Hematopoietic multipotent progenitor cell treated with erythropoietin and hydrocortisone succinate and interleukin-3 and kit ligand, for 4 days (in vitro differentiated cells): ENCODE results near the gene HIPK4.
"Not testable (repeated sequence)": the region's sequence is repeated elsewhere in the genome, so short reads cannot be mapped to it uniquely, and the experiment has no call there.

Experiments used
- DNase-seq: peaks from one replicate; pipeline ENCODE4 v3.0.0-alpha.2; 2015

Gene HIPK4

GRCh38 chr19:40390084-40390742 lies at the start of gene HIPK4:
Gene HIPK4 (minus strand): TSS chr19:40390181. CDS start chr19:40389902, 279 bp downstream.
- no peak for DNase-seq

- no peak for DNase-seq
Measured at GRCh38 chr19:40438284-40438683, 48.3 kb upstream of the HIPK4 start.

- DNase-seq, result peak; percentile 92
Measured at GRCh38 chr19:40433391-40434216, 43.6 kb upstream of the HIPK4 start.

- DNase-seq, result not testable (repeated sequence)
Measured at GRCh38 chr19:40432760-40433159, 42.8 kb upstream of the HIPK4 start.

GRCh38 chr19:40431698-40432097 lies 41.7 kb upstream of the HIPK4 start:
- DNase-seq, result no peak

- not testable (repeated sequence) for DNase-seq
Measured at GRCh38 chr19:40430242-40430641, 40.3 kb upstream of the HIPK4 start.

- DNase-seq, result not testable (repeated sequence)
Measured at GRCh38 chr19:40428197-40428596, 38.2 kb upstream of the HIPK4 start.

GRCh38 chr19:40425450-40426287 lies 35.7 kb upstream of the HIPK4 start, which contains the start of gene SERTAD1:
Gene SERTAD1 (minus strand): TSS chr19:40425992. CDS start chr19:40423546, 2,446 bp downstream.
- DNase-seq, result peak; percentile 100

- DNase-seq, result peak; percentile 36
Measured at GRCh38 chr19:40424637-40425449, 34.9 kb upstream of the HIPK4 start.

- DNase-seq, result no peak
Measured at GRCh38 chr19:40423938-40424337, 34.0 kb upstream of the HIPK4 start.

GRCh38 chr19:40422748-40423566 lies 33.0 kb upstream of the HIPK4 start:
- DNase-seq, result no peak

- no peak for DNase-seq
Measured at GRCh38 chr19:40421993-40422747, 32.2 kb upstream of the HIPK4 start.

- peak; percentile 93 for DNase-seq
Measured at GRCh38 chr19:40420766-40421765, 31.1 kb upstream of the HIPK4 start.

- no peak for DNase-seq
Measured at GRCh38 chr19:40420451-40420765, 30.4 kb upstream of the HIPK4 start.

GRCh38 chr19:40419780-40420179 lies 29.8 kb upstream of the HIPK4 start:
- DNase-seq, result no peak

- DNase-seq, result no peak
Measured at GRCh38 chr19:40419066-40419612, 29.2 kb upstream of the HIPK4 start.

- DNase-seq, result no peak
Measured at GRCh38 chr19:40418040-40418439, 28.1 kb upstream of the HIPK4 start.

- DNase-seq, result no peak
Measured at GRCh38 chr19:40417643-40417981, 27.6 kb upstream of the HIPK4 start.
